IMR-90 (cell line): ENCODE measurements around the gene RFX6. TPM values are rescaled to one million over a fixed set of nuclear protein-coding genes. Genes with fewer than 3 reads are reported as not detected.

Experiments used
- ATAC-seq: fragments of 200-7000 bp; cut with Tn5 transposase; 2 replicates; pipeline ENCODE4 v1.9.1; 2020; ENCODE audit warnings: low read depth, mild to moderate bottlenecking, moderate library complexity
- BruUV-seq: library from RNA; stranded (reverse); fragments of 400-500 nt; replicated peaks from 2 replicates; lab custom pipeline; 2021; lab: Mats Ljungman, UMichigan
- CTCF ChIA-PET: fragments of 300-600 bp; formaldehyde crosslinking; extraction: SDS; loops from one replicate; lab custom pipeline; 2021; ENCODE audit warnings: antibody characterized with exemption; lab: Yijun Ruan, JAX
- POLR2A ChIA-PET: fragments of 300-600 bp; sonication (Branson Sonifier 250); formaldehyde crosslinking; loops from one replicate; lab custom pipeline; 2022; ENCODE audit warnings: antibody characterized with exemption; ENCODE audit not compliant: unreplicated experiment; lab: Charles Lee
- DNase-seq: peaks from one replicate; pipeline ENCODE4 v3.0.0; 2013
- H2AFZ ChIP-seq: replicated peaks from 2 replicates; pipeline ENCODE3; 2013; ENCODE audit warnings: low read length, mild to moderate bottlenecking; ENCODE audit not compliant: poor library complexity
- H2AK5ac ChIP-seq: 2 replicates; pipeline ENCODE4 v1.6.1; 2013; ENCODE audit warnings: low read depth, low read length, inconsistent platforms
- H2AK9ac ChIP-seq: replicated peaks from 2 replicates; pipeline ENCODE3; 2013; ENCODE audit warnings: mild to moderate bottlenecking, low read depth, low read length, moderate library complexity; ENCODE audit not compliant: poor library complexity
- H2BK120ac ChIP-seq: 2 replicates; pipeline ENCODE4 v1.6.1; 2013; ENCODE audit warnings: low read depth, low read length, inconsistent platforms
- H2BK15ac ChIP-seq: 3 replicates; pipeline ENCODE4 v1.6.1; 2013; ENCODE audit warnings: low read depth, low read length, inconsistent platforms
- H2BK20ac ChIP-seq: 2 replicates; pipeline ENCODE4 v1.6.1; 2013; ENCODE audit warnings: low read depth, mild to moderate bottlenecking, inconsistent platforms, low read length, moderate library complexity
- H2BK5ac ChIP-seq: 2 replicates; pipeline ENCODE4 v1.6.1; 2013; ENCODE audit warnings: mild to moderate bottlenecking, low read depth, low read length, inconsistent platforms; ENCODE audit not compliant: poor library complexity, severe bottlenecking
- H3K14ac ChIP-seq: replicated peaks from 2 replicates; pipeline ENCODE4 v1.6.1; 2013; ENCODE audit warnings: low read depth, low read length, inconsistent platforms
- H3K18ac ChIP-seq: 2 replicates; pipeline ENCODE4 v1.6.1; 2013; ENCODE audit warnings: low read depth, low read length, control low read depth
- H3K23ac ChIP-seq: 2 replicates; pipeline ENCODE4 v1.6.1; 2013; ENCODE audit warnings: low read depth, low read length, inconsistent platforms
- H3K27ac ChIP-seq: 2 replicates; pipeline ENCODE4 v1.5.1; 2013; ENCODE audit warnings: mild to moderate bottlenecking, control low read depth, low read length; ENCODE audit not compliant: insufficient read depth
- H3K27me3 ChIP-seq: 2 replicates; pipeline ENCODE4 v1.6.1; 2013; ENCODE audit warnings: low read length; ENCODE audit not compliant: control insufficient read depth, insufficient read depth
- H3K36me3 ChIP-seq: 2 replicates; pipeline ENCODE4 v1.6.1; 2013; ENCODE audit warnings: low read length, mixed read lengths; ENCODE audit not compliant: control insufficient read depth, insufficient read depth
- H3K4ac ChIP-seq: 2 replicates; pipeline ENCODE4 v1.6.1; 2013; ENCODE audit warnings: low read depth, low read length, inconsistent platforms
- H3K4me1 ChIP-seq: 2 replicates; pipeline ENCODE4 v1.6.1; 2013; ENCODE audit warnings: low read length, mixed read lengths; ENCODE audit not compliant: control insufficient read depth, insufficient read depth
- H3K4me2 ChIP-seq: 2 replicates; pipeline ENCODE4 v1.6.1; 2013; ENCODE audit warnings: low read depth, mild to moderate bottlenecking, control low read depth, low read length, moderate library complexity
- H3K4me3 ChIP-seq: 2 replicates; pipeline ENCODE4 v1.5.1; 2013; ENCODE audit warnings: low read depth, mild to moderate bottlenecking, control low read depth, low read length, moderate library complexity; ENCODE audit not compliant: insufficient read depth
- H3K56ac ChIP-seq: 2 replicates; pipeline ENCODE4 v1.6.1; 2013; ENCODE audit warnings: low read length, inconsistent platforms; ENCODE audit not compliant: insufficient read depth; ENCODE audit errors: extremely low read depth
- H3K79me1 ChIP-seq, 2 experiments: 2 replicates each; pipeline ENCODE4 v1.6.1; 2013; ENCODE audit warnings: low read length in 2 of 2, inconsistent platforms in 1 of 2, low read depth in 1 of 2
- H3K9ac ChIP-seq: 2 replicates; pipeline ENCODE4 v1.6.1; 2013; ENCODE audit warnings: low read depth, low read length, control low read depth
- H3K9me1 ChIP-seq: 2 replicates; pipeline ENCODE4 v1.6.1; 2013; ENCODE audit warnings: low read length, inconsistent platforms; ENCODE audit not compliant: insufficient read depth
- H3K9me3 ChIP-seq: 2 replicates; pipeline ENCODE4 v1.6.1; 2013; ENCODE audit warnings: low read length; ENCODE audit not compliant: control insufficient read depth, insufficient read depth
- H4K20me1 ChIP-seq: 2 replicates; pipeline ENCODE4 v1.6.1; 2013; ENCODE audit warnings: low read length, inconsistent platforms; ENCODE audit not compliant: insufficient read depth
- H4K5ac ChIP-seq: 2 replicates; pipeline ENCODE4 v1.6.1; 2013; ENCODE audit warnings: mild to moderate bottlenecking, low read depth, low read length, control low read depth
- H4K8ac ChIP-seq, 2 experiments: 2 replicates each; pipeline ENCODE4 v1.6.1; 2013; ENCODE audit warnings: low read depth in 2 of 2, low read length in 2 of 2, control low read depth in 1 of 2, inconsistent platforms in 1 of 2
- H4K91ac ChIP-seq: 2 replicates; pipeline ENCODE4 v1.6.1; 2013; ENCODE audit warnings: low read depth, low read length, inconsistent platforms; ENCODE audit not compliant: insufficient read depth
- BHLHE40 ChIP-seq: fragments of 150-350 bp; IDR thresholded peaks from 2 replicates; pipeline ENCODE4 v1.6.1; 2016; ENCODE audit warnings: mild to moderate bottlenecking, low read depth, low read length
- CEBPB ChIP-seq: IDR thresholded peaks from 2 replicates; pipeline ENCODE4 v1.6.1; 2012; ENCODE audit warnings: low read depth, low read length, improper control_type of control experiment
- CHD1 ChIP-seq: IDR thresholded peaks from 2 replicates; pipeline ENCODE4 v1.6.1; 2012; ENCODE audit warnings: low read depth, low read length, improper control_type of control experiment
- CTCF ChIP-seq: conservative IDR thresholded peaks from 2 replicates; pipeline ENCODE4 v1.5.1; 2012; ENCODE audit warnings: mild to moderate bottlenecking, low read depth, low read length, improper control_type of control experiment
- ELK1 ChIP-seq: fragments of 150-350 bp; IDR thresholded peaks from 2 replicates; pipeline ENCODE4 v1.6.1; 2016; ENCODE audit warnings: low read depth, mild to moderate bottlenecking, low read length, moderate library complexity, borderline replicate concordance
- FOS ChIP-seq: fragments of 150-350 bp; IDR thresholded peaks from 2 replicates; pipeline ENCODE4 v1.6.1; 2016; ENCODE audit warnings: low read depth, low read length
- MAFK ChIP-seq: IDR thresholded peaks from 2 replicates; pipeline ENCODE4 v1.6.1; 2012; ENCODE audit warnings: low read depth, low read length, improper control_type of control experiment
- MAZ ChIP-seq: IDR thresholded peaks from 2 replicates; pipeline ENCODE4 v1.6.1; 2012; ENCODE audit warnings: low read depth, mild to moderate bottlenecking, low read length, improper control_type of control experiment, moderate library complexity, borderline replicate concordance
- MXI1 ChIP-seq: IDR thresholded peaks from 2 replicates; pipeline ENCODE4 v1.6.1; 2012; ENCODE audit warnings: low read depth, mild to moderate bottlenecking, low read length, moderate library complexity, borderline replicate concordance
- NFE2L2 ChIP-seq: fragments of 150-350 bp; IDR thresholded peaks from 2 replicates; pipeline ENCODE4 v1.6.1; 2016; ENCODE audit warnings: low read depth, mild to moderate bottlenecking, low read length
- POLR2A ChIP-seq: IDR thresholded peaks from 2 replicates; pipeline ENCODE4 v1.6.1; 2012; ENCODE audit warnings: mild to moderate bottlenecking, low read depth, low read length
- RAD21 ChIP-seq: IDR thresholded peaks from 2 replicates; pipeline ENCODE4 v1.6.1; 2012; ENCODE audit warnings: low read length, improper control_type of control experiment
- RFX5 ChIP-seq: IDR thresholded peaks from 2 replicates; pipeline ENCODE4 v1.8.0; 2012; ENCODE audit warnings: low read depth, mild to moderate bottlenecking, low read length, moderate library complexity
- SMC3 ChIP-seq: fragments of 150-350 bp; IDR thresholded peaks from 2 replicates; pipeline ENCODE4 v1.6.1; 2016; ENCODE audit warnings: low read depth, mild to moderate bottlenecking, antibody characterized with exemption, low read length, moderate library complexity
- USF2 ChIP-seq: fragments of 150-350 bp; IDR thresholded peaks from 2 replicates; pipeline ENCODE4 v1.6.1; 2017; ENCODE audit warnings: mild to moderate bottlenecking, antibody characterized with exemption, low read length, low read depth
- WGBS, 2 experiments: methylation state at CpG; one replicate each; pipeline versions ENCODE4 v1.1.5 to v1.1.7; 2013; ENCODE audit warnings: missing lambda C conversion rate in 2 of 2; ENCODE audit not compliant: insufficient read length in 1 of 2; ENCODE audit errors: extremely low coverage in 2 of 2; 5-methylcytosine and 5-hydroxymethylcytosine counted together
- dilution Hi-C: fragments of 300-500 bp; cut with HindIII; formaldehyde crosslinking; loops from one replicate; pipeline ENCODE4 v1.14.3; 2018; ENCODE audit warnings: low sequenced_read_pairs; ENCODE audit not compliant: unreplicated experiment
- in situ Hi-C: fragments of 300-500 bp; cut with MboI; formaldehyde crosslinking; loops from 3 replicates; pipeline ENCODE4 v1.14.3; 2019; ENCODE audit warnings: low sequenced_read_pairs, inconsistent platforms, mixed read lengths
- intact Hi-C: fragments of 100-400 bp; cut with micrococcal nuclease; formaldehyde crosslinking; loops from 2 replicates; pipeline ENCODE4 v1.10.0; 2022
- polyA plus RNA-seq, 3 experiments: library from polyadenylated mRNA; depleted of rRNA; stranded (reverse); fragments of >200 nt; gene quantifications; 2 replicates each; pipeline ENCODE4 v1.2.3, GENCODE V29; 2012; ENCODE audit warnings: low replicate concordance in 1 of 3
- total RNA-seq: library from RNA; depleted of rRNA; stranded (reverse); fragments of >200 nt; gene quantifications from 2 replicates; pipeline ENCODE4 v1.2.3, GENCODE V29; 2012

The RFX6 gene
- total and polyA plus RNA-seq, 2 of the 4 experiments (the other 2 are of a cell fraction) = not detected

GRCh38 chr6:116974526-116975316 is 97.7 kb downstream of the RFX6 start:
- BruUV-seq = no TSS peak
- no peaks in the 10 kb centered on the region for H3K9me1 ChIP-seq
- no peak overlapping the region for H2AK9ac ChIP-seq
- H3K9ac ChIP-seq = no peak overlapping the region
- no peak overlapping the region for H3K4ac ChIP-seq
- POLR2A ChIA-PET = no interaction called here
- ATAC-seq (no peak), DNase-seq (no peak)
- dilution Hi-C loops (no loop called here), in situ Hi-C loops (no loop called here), intact Hi-C loops (loop anchor here (5.0 to 10.0 kb wide), 3 partner anchors 343 to 858 kb away; partner anchors contain the start of gene GOPC)
- H4K8ac ChIP-seq = no peak overlapping the region
- no peak overlapping the region for H4K91ac ChIP-seq
- H2BK15ac ChIP-seq = no peak overlapping the region
- H2BK20ac ChIP-seq = no peak overlapping the region
- no peak overlapping the region for H3K56ac ChIP-seq
- no peak overlapping the region for H3K4me2 ChIP-seq
- H3K79me1 ChIP-seq = no peaks in the 10 kb centered on the region
- H4K5ac ChIP-seq = no peak overlapping the region
- H2AFZ ChIP-seq = no peak overlapping the region
- H3K23ac ChIP-seq = no peak overlapping the region
- H3K14ac ChIP-seq = no peak overlapping the region
- H2BK120ac ChIP-seq = no peak overlapping the region
- no peak overlapping the region for H3K18ac ChIP-seq
- WGBS, 2 experiments = 86% methylated on average over 1 of the region's 5 CpGs; no CpG with 5 or more reads in 1 of the 2 experiments
- H2BK5ac ChIP-seq = no peak overlapping the region
- H4K20me1 ChIP-seq = no peaks in the 10 kb centered on the region
- no peaks in the 10 kb centered on the region for H3K9me3 ChIP-seq
- no peaks in the 10 kb centered on the region for H3K4me1 ChIP-seq
- no peaks in the 10 kb centered on the region for H3K27me3 ChIP-seq
- CTCF ChIA-PET = interaction anchor here (0.6 kb wide), 1 partner anchor 221 kb away, joined by 3 read pairs; no protein-coding TSS in a partner anchor
- no peak overlapping the region for H3K27ac ChIP-seq
- H3K36me3 ChIP-seq = no peaks in the 10 kb centered on the region
- H2AK5ac ChIP-seq = no peak overlapping the region
- no peak overlapping the region for H3K4me3 ChIP-seq
- no peak for TF ChIP-seq RFX5
- TF ChIP-seq CTCF = no peak
- no peak for TF ChIP-seq BHLHE40
- TF ChIP-seq FOS = no peak
- no peak for TF ChIP-seq MXI1
- TF ChIP-seq RAD21 = no peak
- no peak for TF ChIP-seq SMC3
- no peak for TF ChIP-seq POLR2A
- TF ChIP-seq CEBPB = no peak
- no peak for TF ChIP-seq CHD1
- TF ChIP-seq USF2 = no peak
- no peak for TF ChIP-seq NFE2L2
- no peak for TF ChIP-seq MAZ
- TF ChIP-seq ELK1 = no peak
- TF ChIP-seq MAFK = no peak
